Endothelial cell of umbilical vein (primary cell): ENCODE data around the gene SLC39A11. TPM values are rescaled to one million over a fixed set of nuclear protein-coding genes. Genes with fewer than 3 reads are reported as not detected.

Source experiments
- BruUV-seq: library from RNA; stranded (reverse); fragments of 400-500 nt; replicated peaks from 2 replicates; lab custom pipeline; 2021; lab: Mats Ljungman, UMichigan
- CTCF ChIA-PET: fragments of 300-600, 350-600 bp; sonication (Branson Sonifier 250); formaldehyde crosslinking; loops from one replicate; lab custom pipeline; 2021; ENCODE audit warnings: antibody characterized with exemption, inconsistent platforms; lab: Charles Lee
- POLR2A ChIA-PET: fragments of 300-600, 350-600 bp; sonication (Branson Sonifier 250); formaldehyde crosslinking; loops from one replicate; lab custom pipeline; 2021; ENCODE audit warnings: antibody characterized with exemption, inconsistent platforms; lab: Charles Lee
- DNase-seq: peaks from one replicate; pipeline ENCODE4 v3.0.0-alpha.2; 2011; ENCODE audit warnings: low read depth, low spot score
- FAIRE-seq: peaks from 2 replicates; lab custom pipeline; 2011; peaks lifted over from hg19 to GRCh38; lab: Jason Lieb, UNC
- H2AFZ ChIP-seq: 2 replicates; pipeline ENCODE4 v1.6.0; 2012; ENCODE audit warnings: low read depth, low read length, control low read depth, inconsistent platforms
- H3K27ac ChIP-seq: 2 replicates; pipeline ENCODE4 v1.5.1; 2011; ENCODE audit warnings: low read depth, mild to moderate bottlenecking, control low read depth, low read length, moderate library complexity; ENCODE audit not compliant: insufficient read depth
- H3K27me3 ChIP-seq, 2 experiments: 2 replicates each; pipeline versions ENCODE4 v1.6.0 to v1.6.1; 2011; ENCODE audit warnings: low read length in 2 of 2, mixed read lengths in 1 of 2; ENCODE audit not compliant: control insufficient read depth in 2 of 2, insufficient read depth in 2 of 2
- H3K36me3 ChIP-seq, 2 experiments: 2 replicates in 1 of 2; 3 replicates in 1 of 2; pipeline ENCODE4 v1.5.1; 2011; ENCODE audit warnings: low read length in 2 of 2, mild to moderate bottlenecking in 1 of 2, moderate library complexity in 1 of 2; ENCODE audit not compliant: control insufficient read depth in 2 of 2, insufficient read depth in 2 of 2; ENCODE audit errors: extremely low read depth in 1 of 2
- H3K4me1 ChIP-seq: 3 replicates; pipeline ENCODE4 v1.5.1; 2011; ENCODE audit warnings: mild to moderate bottlenecking, low read length; ENCODE audit not compliant: control insufficient read depth, insufficient read depth; ENCODE audit errors: extremely low read depth
- H3K4me2 ChIP-seq: 2 replicates; pipeline ENCODE4 v1.6.1; 2011; ENCODE audit warnings: low read length, control low read depth, mixed read lengths; ENCODE audit not compliant: insufficient read depth
- H3K4me3 ChIP-seq, 3 experiments: fragments of 200-600 bp in 1 of 3; sonication (generic), shearing (Covaris generic) in 1 of 3; replicated peaks in 1 of 3; 2 replicates each; pipeline ENCODE4 v1.5.1; 2011 to 2016; ENCODE audit warnings: control low read depth in 3 of 3, low read length in 3 of 3, mild to moderate bottlenecking in 2 of 3, inconsistent platforms in 1 of 3, low read depth in 1 of 3, moderate library complexity in 1 of 3; ENCODE audit not compliant: insufficient read depth in 1 of 3
- H3K79me2 ChIP-seq: 2 replicates; pipeline ENCODE4 v1.6.0; 2012; ENCODE audit warnings: low read length, inconsistent platforms; ENCODE audit not compliant: control insufficient read depth, insufficient read depth
- H3K9ac ChIP-seq: replicated peaks from 2 replicates; pipeline ENCODE3; 2011; ENCODE audit warnings: low read length, control low read depth; ENCODE audit not compliant: insufficient read depth; ENCODE audit errors: extremely low read depth
- H3K9me1 ChIP-seq: replicated peaks from 3 replicates; pipeline ENCODE4 v1.6.0; 2011; ENCODE audit warnings: mild to moderate bottlenecking, low read length; ENCODE audit not compliant: control insufficient read depth, insufficient read depth; ENCODE audit errors: extremely low read depth
- H3K9me3 ChIP-seq: replicated peaks from 2 replicates; pipeline ENCODE4 v1.5.1; 2012; ENCODE audit warnings: low read length, inconsistent platforms; ENCODE audit not compliant: control insufficient read depth, insufficient read depth
- H4K20me1 ChIP-seq: replicated peaks from 2 replicates; pipeline ENCODE3; 2011; ENCODE audit warnings: mild to moderate bottlenecking, low read length; ENCODE audit not compliant: control insufficient read depth, insufficient read depth; ENCODE audit errors: extremely low read depth
- EZH2 ChIP-seq: IDR thresholded peaks from 2 replicates; pipeline ENCODE4 v1.6.1; 2012; ENCODE audit warnings: borderline replicate concordance, low read depth, mild to moderate bottlenecking, moderate library complexity, low read length, inconsistent platforms; ENCODE audit not compliant: severe bottlenecking
- FOS ChIP-seq: IDR thresholded peaks from 2 replicates; pipeline ENCODE4 v1.6.1; 2011; ENCODE audit warnings: mild to moderate bottlenecking, low read length, moderate library complexity, borderline replicate concordance; ENCODE audit not compliant: insufficient read depth
- GATA2 ChIP-seq: IDR thresholded peaks from 2 replicates; pipeline ENCODE4 v1.7.0; 2011; ENCODE audit warnings: low read depth, mild to moderate bottlenecking, moderate library complexity, mixed read lengths, low read length; ENCODE audit not compliant: insufficient read length, insufficient read depth
- JUN ChIP-seq: IDR thresholded peaks from 2 replicates; pipeline ENCODE4 v1.6.1; 2011; ENCODE audit warnings: borderline replicate concordance, low read depth; ENCODE audit not compliant: insufficient read length, insufficient read depth
- MYC ChIP-seq: IDR thresholded peaks from one replicate; pipeline ENCODE4 v1.6.1; 2011; ENCODE audit warnings: mild to moderate bottlenecking, low read depth, low read length
- POLR2A ChIP-seq: IDR thresholded peaks from 2 replicates; pipeline ENCODE4 v1.6.1; 2012; ENCODE audit warnings: low read depth, mild to moderate bottlenecking, control low read depth, low read length
- POLR2AphosphoS5 ChIP-seq: IDR thresholded peaks from 2 replicates; pipeline ENCODE4 v1.6.1; 2012; ENCODE audit warnings: low read depth, mild to moderate bottlenecking, control low read depth, low read length, moderate library complexity; ENCODE audit not compliant: insufficient read depth
- dilution Hi-C: fragments of 300-500 bp; cut with MboI; formaldehyde crosslinking; loops from one replicate; pipeline ENCODE4 v1.15.0; 2019; ENCODE audit warnings: low sequenced_read_pairs; ENCODE audit not compliant: extremely low pct_ligation_motif_present
- intact Hi-C: fragments of 100-400 bp; cut with micrococcal nuclease; formaldehyde crosslinking; loops from one replicate; pipeline ENCODE4 v1.10.0; 2022
- polyA plus RNA-seq, 4 experiments: library from polyadenylated mRNA; depleted of rRNA in 3 of 4; stranded (reverse) in 3 of 4; unstranded in 1 of 4; fragments of >200 nt; gene quantifications; 2 replicates each; pipeline versions ENCODE4 v1.2.1 to v1.2.3, GENCODE V29; 2011 to 2012; ENCODE audit warnings: missing spikeins in 1 of 4
- total RNA-seq: library from RNA; stranded (reverse); gene quantifications from 2 replicates; pipeline ENCODE4 v1.2.3, GENCODE V29; 2021
- TF ChIP-seq, protein P1 (sequence below), 2 donors: IDR thresholded peaks; 1 replicate in 1 of 2; 2 replicates in 1 of 2; pipeline ENCODE4 v1.5.1; 2011; ENCODE audit warnings: low read length in 2 of 2, mild to moderate bottlenecking in 2 of 2, moderate library complexity in 2 of 2, control low read depth in 1 of 2, inconsistent platforms in 1 of 2, low read depth in 1 of 2; ENCODE audit not compliant: insufficient read depth in 1 of 2; ENCODE audit errors: extremely low read depth in 1 of 2
- TF ChIP-seq, protein P2 (sequence below): IDR thresholded peaks from 2 replicates; pipeline ENCODE4 v1.6.1; 2011; ENCODE audit not compliant: insufficient read depth, insufficient read length

SLC39A11 gene
- total and polyA plus RNA-seq, 2 donors (not counting 3 experiments of a cell fraction or from before 2014, with no cell fraction given), result 8.1 to 11.9 TPM

DNA sequence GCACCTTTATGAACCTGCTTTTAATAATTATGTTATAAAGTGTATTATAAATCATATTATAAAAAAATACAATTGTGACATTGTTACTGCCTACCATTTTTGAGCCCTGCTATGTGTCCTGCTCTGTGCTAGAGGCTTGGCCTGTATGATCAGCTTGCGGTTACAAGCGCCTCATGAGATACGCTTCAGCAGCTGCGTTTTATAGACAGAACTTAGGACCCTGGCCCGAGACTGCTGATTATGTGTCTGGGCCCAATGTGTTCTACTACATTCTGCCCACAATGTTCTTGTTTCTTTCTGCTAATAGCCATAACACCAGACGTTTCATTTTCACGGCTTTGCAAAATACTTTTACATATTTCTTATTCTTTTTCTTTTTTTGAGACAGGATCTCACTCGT, 395.8 kb downstream of the SLC39A11 start:
- no peaks in the 10 kb centered on the region for H3K9me3 ChIP-seq
- intact Hi-C loops (no loop called here), dilution Hi-C loops (no loop called here)
- no peaks in the 10 kb centered on the region for H3K36me3 ChIP-seq
- H3K4me3 ChIP-seq, result no peak overlapping the region
- no TSS peak for BruUV-seq
- H2AFZ ChIP-seq, result no peak overlapping the region
- CTCF ChIA-PET, result no interaction called here
- H3K9ac ChIP-seq, result no peak overlapping the region
- no peak overlapping the region for H3K27ac ChIP-seq
- H3K9me1 ChIP-seq, result no peaks in the 10 kb centered on the region
- FAIRE-seq, result no peak
- no peak overlapping the region for H3K4me2 ChIP-seq
- no peaks in the 10 kb centered on the region for H4K20me1 ChIP-seq
- H3K79me2 ChIP-seq, result no peaks in the 10 kb centered on the region
- no peak for DNase-seq
- TF ChIP-seq MYC (no peak), POLR2AphosphoS5 (no peak), JUN (no peak), GATA2 (no peak), EZH2 (no peak), POLR2A (no peak), FOS (no peak)
- TF ChIP-seq, protein P1, sequence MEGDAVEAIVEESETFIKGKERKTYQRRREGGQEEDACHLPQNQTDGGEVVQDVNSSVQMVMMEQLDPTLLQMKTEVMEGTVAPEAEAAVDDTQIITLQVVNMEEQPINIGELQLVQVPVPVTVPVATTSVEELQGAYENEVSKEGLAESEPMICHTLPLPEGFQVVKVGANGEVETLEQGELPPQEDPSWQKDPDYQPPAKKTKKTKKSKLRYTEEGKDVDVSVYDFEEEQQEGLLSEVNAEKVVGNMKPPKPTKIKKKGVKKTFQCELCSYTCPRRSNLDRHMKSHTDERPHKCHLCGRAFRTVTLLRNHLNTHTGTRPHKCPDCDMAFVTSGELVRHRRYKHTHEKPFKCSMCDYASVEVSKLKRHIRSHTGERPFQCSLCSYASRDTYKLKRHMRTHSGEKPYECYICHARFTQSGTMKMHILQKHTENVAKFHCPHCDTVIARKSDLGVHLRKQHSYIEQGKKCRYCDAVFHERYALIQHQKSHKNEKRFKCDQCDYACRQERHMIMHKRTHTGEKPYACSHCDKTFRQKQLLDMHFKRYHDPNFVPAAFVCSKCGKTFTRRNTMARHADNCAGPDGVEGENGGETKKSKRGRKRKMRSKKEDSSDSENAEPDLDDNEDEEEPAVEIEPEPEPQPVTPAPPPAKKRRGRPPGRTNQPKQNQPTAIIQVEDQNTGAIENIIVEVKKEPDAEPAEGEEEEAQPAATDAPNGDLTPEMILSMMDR (IDR thresholded peaks at IDR 0.05; ENCODE audit: extremely low read depth in 1 of 2, insufficient read depth in 1 of 2, low read depth in 1 of 2, low read length in 2 of 2), result no peak
- TF ChIP-seq, protein P2, sequence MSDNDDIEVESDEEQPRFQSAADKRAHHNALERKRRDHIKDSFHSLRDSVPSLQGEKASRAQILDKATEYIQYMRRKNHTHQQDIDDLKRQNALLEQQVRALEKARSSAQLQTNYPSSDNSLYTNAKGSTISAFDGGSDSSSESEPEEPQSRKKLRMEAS, result no peak
- no peaks in the 10 kb centered on the region for H3K4me1 ChIP-seq
- no peaks in the 10 kb centered on the region for H3K27me3 ChIP-seq
- POLR2A ChIA-PET, result no interaction called here
